GM12801 (cell line): Measurements from ENCODE around the gene SYTL2.

ENCODE experiments used
- TF ChIP-seq, protein P1 (sequence below): IDR thresholded peaks from one replicate; pipeline ENCODE4 v1.5.1; 2011; ENCODE audit warnings: control low read depth; ENCODE audit not compliant: insufficient read length; ENCODE audit errors: extremely low read depth

SYTL2 gene

DNA sequence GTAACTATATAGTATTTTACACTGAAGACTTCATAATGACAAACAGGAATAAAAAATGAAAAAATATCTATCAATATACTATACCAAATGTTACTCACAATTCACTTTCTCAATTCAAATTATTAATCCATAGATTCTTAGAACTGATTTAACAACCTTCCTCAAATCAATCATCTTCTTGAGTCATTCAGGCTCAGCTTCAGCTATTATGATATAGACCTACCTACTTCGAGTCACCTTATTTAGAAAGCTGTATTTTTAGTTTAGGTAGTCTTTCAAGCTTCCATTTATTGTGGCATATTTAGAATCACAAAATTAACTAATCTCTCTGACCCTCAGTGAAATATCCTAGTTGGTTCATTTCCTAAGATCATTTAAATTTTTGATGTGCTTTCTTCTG, 154.2 kb downstream of the SYTL2 start:
- TF ChIP-seq, protein P1, sequence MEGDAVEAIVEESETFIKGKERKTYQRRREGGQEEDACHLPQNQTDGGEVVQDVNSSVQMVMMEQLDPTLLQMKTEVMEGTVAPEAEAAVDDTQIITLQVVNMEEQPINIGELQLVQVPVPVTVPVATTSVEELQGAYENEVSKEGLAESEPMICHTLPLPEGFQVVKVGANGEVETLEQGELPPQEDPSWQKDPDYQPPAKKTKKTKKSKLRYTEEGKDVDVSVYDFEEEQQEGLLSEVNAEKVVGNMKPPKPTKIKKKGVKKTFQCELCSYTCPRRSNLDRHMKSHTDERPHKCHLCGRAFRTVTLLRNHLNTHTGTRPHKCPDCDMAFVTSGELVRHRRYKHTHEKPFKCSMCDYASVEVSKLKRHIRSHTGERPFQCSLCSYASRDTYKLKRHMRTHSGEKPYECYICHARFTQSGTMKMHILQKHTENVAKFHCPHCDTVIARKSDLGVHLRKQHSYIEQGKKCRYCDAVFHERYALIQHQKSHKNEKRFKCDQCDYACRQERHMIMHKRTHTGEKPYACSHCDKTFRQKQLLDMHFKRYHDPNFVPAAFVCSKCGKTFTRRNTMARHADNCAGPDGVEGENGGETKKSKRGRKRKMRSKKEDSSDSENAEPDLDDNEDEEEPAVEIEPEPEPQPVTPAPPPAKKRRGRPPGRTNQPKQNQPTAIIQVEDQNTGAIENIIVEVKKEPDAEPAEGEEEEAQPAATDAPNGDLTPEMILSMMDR = no peak

DNA sequence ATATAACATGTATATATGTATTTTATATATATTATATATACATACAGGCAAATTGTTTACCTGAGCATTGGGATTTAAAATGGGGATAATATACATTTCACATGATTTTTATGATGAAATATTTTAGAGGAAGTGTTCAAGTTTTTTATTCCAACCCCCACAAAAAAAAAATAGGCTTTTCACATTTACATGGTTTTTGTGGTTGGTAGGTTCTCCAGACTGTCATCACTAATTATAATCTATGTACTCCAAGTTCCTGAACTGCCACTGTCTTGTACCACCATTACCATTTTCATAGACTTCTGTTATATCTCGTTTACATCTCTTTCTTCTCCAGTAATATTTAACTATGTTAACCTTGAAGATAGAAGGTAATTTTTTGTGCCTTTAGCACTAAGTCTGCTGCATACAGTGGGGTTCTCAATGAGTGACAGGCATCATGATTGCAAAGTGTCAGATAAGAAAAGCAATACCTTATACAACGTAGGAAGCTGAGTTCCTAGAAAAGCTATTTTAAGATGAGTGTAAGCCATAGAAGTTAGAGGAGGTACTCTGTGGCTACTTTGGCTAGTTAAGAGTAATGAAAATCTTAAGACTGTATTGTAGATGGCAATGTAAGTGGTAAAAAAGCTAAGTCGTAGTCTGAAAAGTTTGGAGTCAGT, 158.0 kb downstream of the SYTL2 start:
- TF ChIP-seq, protein P1 = no peak

DNA sequence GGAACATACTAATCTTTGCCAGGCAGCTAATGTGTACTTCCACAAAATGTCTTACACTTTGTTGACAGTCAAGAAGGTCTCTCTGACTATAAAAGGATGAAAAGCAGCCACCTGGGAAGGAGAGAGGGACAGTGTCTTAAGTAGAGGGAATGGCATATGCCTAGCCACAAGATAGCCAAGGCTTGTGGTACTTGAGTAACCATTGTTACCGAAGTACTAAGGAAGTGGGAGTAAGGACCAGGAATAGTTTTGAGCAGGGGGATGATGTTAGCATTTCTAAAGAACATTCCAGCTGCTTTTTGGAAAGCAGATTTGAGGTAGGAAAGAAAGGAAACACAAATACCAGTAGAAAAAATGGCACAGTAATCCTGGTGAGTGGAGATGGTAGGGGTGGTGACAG, 159.8 kb downstream of the SYTL2 start:
- TF ChIP-seq, protein P1 = no peak

DNA sequence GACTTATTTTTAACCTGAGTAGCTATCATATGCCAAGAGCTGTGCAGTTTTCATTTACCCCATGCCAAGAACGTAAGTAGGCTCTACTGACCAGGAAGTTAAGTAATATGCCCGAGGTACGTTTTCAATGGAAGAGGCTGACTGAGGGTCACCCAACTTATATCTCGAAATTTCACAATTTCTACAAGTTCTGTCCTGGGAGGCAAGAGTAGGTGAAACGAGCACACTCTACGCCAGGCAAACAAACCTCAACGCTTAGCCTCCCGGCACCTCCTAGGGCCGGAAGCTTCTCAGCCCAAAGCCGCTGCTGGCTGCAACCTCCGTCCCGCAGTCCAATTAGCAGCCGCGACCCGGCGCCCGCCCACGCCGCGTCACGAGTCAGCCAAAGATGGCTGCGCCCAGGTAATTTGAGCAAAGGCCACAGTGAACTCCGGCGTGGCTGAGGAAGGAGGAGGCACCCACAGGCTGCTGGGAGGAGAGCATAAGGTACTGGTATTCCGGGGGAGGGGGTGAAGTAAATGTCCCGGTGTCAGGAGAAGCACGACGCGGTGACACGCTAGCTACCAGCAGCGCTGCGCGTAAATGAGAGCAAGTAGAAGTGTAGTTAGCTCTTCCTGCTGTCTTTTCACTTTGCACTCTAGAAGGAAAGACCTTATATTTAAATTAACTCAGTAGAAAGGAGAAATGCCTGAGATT, 163.2 kb downstream of the SYTL2 start, which contains the start of gene TMEM126A:
TMEM126A (plus strand) TSS at position 364 of the 696 bp plus-strand sequence. CDS start 2,289 bp downstream, outside the sequence.
- TF ChIP-seq, protein P1 = no peak

DNA sequence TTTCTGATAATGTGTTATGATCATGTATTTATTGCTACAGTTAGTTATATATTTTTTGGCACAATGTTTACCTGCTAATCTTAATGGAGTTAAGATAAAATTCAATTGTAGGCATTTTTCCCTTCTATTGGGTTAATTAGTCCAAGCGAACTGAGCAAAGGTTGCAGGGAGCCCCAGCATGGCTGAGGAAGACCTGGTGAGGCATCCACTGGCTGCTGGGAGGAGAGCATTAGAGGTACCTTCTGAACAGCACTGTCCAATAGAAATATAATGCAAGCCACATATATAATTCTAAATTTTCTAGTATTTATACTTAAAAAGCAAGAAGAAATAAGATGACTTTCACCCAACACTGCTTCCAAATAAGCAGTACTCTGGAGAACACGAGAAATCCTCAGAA, 163.9 kb downstream of the SYTL2 start:
- TF ChIP-seq, protein P1 = no peak
